Astrocyte of the hippocampus (primary cell): ENCODE data around the gene ZNF546.

ENCODE experiments used
- DNase-seq: peaks from one replicate; pipeline ENCODE4 v3.0.0; 2011; ENCODE audit warnings: low read depth, low spot score

The ZNF546 gene

DNA sequence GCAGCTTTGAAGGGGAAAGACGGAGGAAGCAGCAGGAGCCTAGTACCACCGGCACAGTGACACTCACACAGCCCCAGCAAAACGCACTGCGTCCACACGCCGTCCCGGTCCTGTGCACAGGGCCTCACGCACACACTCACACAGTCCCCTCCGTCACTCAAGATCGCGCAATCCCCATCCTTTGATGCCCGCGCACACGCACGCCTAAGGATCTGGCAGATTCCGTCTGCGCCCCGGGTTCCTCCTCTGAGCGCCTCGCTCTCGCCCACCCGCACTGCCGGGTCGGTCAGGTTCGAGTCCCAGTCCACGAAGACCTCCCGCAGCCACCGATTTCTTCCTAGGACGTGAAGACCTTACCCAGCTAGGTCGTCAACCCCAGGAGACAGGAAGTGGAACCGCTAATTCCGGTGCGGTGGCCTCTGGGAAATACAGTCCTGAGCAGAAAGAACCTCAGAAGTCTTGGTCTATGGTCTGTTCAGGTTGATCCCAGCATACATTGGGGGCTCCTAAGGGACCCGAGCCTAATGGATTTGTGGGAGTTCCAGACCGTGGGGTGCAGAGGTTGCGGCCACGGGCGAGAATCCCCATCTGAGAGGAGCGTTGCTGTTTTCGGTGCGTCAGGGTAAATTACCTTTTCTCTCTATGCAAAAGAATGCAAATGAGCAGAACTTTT lies 59.1 kb downstream of the ZNF546 start, which contains the start of gene ZNF780B:
ZNF780B (minus strand) TSS at position 400 of the 673 bp plus-strand sequence. CDS start 5,899 bp downstream, outside the sequence.
- peak; percentile 75 for DNase-seq

DNA sequence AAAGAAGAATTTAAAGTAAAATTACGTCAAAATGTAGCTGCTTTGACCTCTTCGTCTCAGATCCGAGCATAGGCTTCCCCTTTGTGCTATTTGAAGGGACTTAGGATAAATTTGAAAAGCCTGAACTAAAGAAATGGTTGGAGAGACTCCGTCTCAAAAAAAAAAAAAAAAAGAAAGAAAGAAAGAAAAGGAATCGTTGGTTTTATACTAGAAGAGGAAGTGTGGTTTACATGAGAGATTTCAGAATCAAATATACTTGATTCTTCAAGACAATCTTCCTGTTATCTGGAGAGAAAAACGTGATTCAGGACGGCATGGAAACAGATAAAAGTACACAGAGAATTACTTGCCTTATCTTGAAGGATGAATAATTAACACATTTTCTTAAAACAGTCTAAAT lies 59.6 kb downstream of the ZNF546 start:
- no peak for DNase-seq

DNA sequence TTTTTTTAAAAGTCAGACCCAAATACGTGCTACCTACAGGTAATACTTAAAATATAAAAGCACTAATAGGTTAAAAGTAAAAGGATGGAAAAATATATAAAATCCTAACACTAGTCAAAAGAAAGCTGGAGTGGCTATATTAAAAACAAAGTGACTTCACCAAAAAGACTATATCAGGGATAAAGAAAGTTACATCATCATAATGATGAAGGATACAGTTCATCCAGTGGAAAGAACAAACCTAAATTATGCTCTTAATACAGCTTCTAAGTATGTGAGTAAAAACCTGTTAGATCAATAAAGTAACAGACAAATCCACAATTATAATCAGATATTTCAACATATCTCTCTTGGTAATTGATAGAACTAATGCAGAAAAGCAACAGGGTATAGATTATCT lies 60.3 kb downstream of the ZNF546 start:
- DNase-seq = no peak

GRCh38 chr19:40059624-40060023 lies 62.8 kb downstream of the ZNF546 start:
- DNase-seq = no peak

DNA sequence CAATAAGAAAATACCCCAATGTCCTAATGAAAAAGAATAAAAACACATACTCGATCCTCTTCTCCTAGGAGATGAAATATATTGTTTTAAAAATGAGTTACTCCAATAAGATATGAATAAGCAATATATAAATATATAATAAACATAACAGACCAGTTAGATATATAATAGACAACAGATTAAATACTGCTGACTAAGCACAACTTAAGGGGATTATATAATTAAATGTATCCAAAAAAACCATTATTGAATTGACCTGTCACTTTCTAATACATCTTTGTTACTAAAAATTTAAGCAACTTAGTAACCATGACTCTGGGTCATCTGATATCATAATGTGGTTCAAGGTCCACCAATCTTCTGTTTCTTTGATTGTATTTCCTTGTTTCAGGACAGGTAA lies 73.2 kb downstream of the ZNF546 start:
- DNase-seq = no peak
